NK-92 (cell line): ENCODE data around the gene C19orf12.

Experiments used
- DNase-seq: peaks from one replicate; lab custom pipeline; 2025; ENCODE audit not compliant: unreplicated experiment; lab: John Stamatoyannopoulos, UW

Gene C19orf12

GRCh38 chr19:29664753-29665214 is 50.3 kb downstream of the C19orf12 start:
- no peak for DNase-seq

GRCh38 chr19:29663861-29664752 is 51.0 kb downstream of the C19orf12 start:
- no peak for DNase-seq

- no peak for DNase-seq
Observed at GRCh38 chr19:29662604-29663404, 52.3 kb downstream of the C19orf12 start.

GRCh38 chr19:29662278-29662603 is 52.8 kb downstream of the C19orf12 start:
- DNase-seq: no peak

GRCh38 chr19:29660835-29661234 is 54.2 kb downstream of the C19orf12 start:
- no peak for DNase-seq

GRCh38 chr19:29658221-29658991 is 56.7 kb downstream of the C19orf12 start:
- no peak for DNase-seq

GRCh38 chr19:29655648-29656335 is 59.3 kb downstream of the C19orf12 start:
- DNase-seq: no peak

- no peak for DNase-seq
Observed at GRCh38 chr19:29653398-29653797, 61.7 kb downstream of the C19orf12 start.

DNA sequence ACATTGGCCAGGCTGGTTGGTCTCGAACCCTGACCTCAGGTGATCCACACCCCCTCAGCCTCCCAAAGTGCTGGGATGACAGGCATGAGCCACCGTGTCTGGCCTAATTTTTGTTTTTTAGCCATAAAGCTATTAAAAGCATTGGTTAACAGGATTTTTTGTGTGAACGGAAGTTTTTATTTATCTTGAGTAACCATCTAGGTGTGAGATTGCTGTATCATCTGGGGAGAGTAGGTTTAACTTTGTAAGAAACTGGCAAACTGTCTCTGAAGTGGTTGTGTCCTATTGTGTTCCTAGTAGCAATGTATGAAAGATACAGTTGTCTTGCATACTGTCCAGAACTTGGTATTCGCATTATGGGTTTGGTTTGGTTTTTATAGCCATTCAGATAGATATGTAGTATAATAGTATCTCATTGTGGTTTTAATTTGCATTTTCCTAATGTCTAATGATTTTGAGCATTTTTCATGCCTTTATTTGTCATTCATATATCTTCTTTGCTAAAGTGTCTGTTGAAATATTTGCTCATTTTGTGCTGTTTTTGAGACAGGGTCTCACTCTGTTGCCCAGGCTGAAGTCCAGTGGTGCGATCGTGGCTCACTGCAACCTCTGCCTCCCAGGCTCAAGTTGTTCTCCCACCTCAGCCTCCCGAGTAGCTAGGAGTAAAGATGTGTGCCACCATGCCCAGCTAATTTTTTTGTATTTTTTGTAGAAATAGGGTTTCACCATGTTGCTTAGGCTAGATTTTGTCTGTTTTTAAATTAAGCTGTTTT is 63.3 kb downstream of the C19orf12 start:
- no peak for DNase-seq

DNA sequence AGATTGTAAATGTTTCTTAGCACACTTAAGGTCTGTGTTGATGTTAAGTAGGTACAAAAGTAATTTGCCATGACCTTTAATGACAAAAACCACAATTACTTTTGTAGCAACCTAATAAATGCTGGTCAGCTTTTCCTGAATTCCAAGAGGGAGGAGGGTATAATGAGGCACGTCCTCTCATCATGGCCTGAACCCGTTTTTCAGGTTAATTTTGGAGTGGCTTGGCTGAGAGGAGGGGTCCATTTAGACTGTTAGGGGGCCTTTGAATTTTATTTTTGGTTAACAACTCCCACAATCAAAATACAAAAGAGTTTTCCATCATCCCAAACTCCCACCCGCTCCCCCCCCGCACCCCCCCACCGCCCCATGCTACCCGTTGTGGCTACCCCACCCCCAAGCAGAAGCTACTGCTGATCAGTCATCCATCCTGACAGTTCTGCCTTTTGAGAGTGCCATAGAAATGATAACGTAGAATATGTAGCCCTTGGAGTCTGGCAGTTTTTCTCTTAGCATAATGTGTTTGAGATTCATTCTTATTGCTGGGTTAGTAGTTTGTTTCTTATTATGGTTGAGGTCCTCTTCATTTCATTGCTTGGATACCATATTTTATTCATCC is 64.2 kb downstream of the C19orf12 start:
- no peak for DNase-seq
